ENCODE results near the gene CUL3.
"Not testable (repeated sequence)": the region's sequence is repeated elsewhere in the genome, so short reads cannot be mapped to it uniquely, and the experiment has no call there.

Gene CUL3

DNA sequence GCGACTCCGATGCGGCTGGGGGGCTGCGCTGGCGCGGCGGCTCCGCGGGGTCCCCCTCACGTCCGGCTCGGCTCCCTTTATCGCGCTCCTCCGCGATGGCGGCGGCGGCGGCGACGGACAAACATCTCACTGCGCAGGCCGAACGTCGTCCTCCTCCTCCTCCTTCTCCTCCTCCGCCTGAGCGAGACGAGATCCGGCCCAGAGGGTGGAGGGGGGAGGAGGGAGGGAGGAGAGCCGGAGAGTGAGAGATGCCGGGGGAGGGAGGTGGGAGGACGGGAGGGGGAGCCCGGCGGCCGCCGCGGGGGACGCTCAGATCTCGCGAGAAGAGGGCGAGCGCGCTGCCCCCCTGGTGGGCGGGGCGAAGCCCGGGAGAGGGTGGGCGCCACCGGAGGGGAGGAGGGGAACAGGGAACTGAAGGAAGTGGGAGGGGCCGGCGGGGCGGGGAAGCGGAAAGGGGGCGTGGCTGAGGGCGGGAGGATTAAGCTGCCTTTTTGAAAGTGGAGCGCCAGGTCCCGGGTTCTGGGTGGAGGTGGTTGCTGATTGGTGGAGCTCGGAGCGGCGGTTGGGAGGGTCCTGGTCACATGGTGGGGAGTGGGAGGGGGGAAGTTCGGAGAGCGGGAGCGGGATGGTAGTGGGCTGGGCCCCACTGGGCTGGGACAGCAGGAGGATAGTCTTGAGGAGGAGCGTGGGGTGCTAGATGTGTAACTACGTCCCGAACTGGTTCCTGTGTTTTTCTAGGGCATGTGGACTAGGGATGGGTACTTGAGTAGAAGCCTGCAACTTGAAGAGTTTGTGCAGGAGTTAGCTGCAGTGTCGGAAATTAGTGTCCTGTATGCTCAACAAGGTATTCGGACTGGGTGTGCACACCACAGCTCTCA is at the start of gene CUL3:
TSS of gene CUL3 (minus strand) at position 153 of the 878 bp plus-strand sequence. CDS start 354 bp downstream, outside the sequence.
- peak; percentile 99 for DNase-seq

DNA sequence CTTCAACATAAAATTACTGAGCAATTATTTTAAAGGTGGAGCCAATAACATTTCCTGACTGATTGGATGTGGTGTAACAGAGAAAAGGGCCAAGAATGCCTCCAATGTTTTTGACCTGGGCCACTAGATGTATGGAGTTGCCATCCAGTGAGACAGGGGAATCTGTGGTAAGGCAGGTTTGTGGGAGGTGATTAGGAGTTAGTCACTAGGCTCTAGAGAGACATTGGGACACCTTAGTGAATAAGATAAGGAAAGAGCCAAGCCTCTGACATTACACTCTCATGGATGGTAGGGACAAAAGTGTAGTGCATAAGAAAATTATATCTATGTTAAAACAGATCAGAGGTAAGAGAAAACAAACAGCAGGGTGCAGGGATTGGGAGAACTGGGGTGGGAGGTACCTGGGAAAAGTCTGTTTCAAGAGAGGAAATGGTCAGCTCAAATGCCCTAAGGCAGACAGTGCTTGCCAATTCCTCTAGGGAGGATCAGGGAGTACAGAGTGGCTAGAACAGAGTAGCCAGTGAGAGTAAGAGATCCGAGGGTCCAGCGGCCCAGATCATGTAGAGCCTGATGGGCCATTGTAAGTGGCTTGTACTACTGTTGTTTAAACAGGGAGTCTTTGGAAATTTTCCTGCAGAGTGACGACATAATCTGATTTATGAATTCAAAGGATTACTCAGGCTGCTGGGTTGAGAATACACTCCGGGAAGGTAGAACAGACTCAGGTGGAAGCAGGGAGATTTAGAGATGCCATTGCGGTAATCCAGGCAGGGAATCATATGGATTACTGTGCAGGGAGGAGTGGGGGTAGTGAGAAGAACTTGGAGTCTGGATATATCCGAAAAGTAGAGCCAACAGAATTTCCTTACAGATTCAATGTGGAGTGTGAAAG is 45.7 kb upstream of the CUL3 start:
- DNase-seq, result no peak

DNA sequence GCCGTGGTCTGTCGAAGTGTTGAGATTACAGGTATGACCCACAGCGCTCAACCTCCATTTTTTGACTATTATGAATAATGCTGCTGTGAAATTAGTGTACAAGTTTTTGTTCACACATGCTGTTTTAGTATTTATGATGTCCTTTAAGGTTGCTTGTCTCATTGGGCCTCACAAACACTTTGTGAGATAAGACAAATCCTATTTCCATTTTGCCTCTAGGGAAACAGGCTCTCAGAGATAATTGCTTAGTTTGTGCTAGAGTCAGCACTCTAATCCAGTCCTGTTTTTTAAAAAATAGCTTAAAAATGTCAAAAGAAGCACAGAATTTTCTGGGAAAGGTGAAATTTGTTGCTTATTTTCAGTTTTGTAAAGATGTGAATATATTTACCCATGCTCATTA is 43.3 kb upstream of the CUL3 start:
- no peak for DNase-seq

DNA sequence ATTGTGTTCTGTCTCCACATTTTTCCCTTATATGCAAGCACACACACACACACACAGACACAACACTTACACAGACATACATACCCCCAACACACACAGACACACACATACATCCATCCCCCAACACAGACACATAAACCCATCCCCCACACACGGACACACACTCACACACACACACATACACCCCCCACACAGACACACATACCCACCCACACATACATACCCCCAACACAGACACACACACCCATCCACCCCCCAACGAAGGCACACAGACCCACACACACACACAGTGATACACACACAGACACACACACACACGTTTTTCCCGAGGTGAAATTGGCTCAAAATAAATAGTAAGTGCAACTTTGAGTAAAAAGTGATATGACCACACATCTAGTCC is 41.6 kb upstream of the CUL3 start:
- no peak for DNase-seq

DNA sequence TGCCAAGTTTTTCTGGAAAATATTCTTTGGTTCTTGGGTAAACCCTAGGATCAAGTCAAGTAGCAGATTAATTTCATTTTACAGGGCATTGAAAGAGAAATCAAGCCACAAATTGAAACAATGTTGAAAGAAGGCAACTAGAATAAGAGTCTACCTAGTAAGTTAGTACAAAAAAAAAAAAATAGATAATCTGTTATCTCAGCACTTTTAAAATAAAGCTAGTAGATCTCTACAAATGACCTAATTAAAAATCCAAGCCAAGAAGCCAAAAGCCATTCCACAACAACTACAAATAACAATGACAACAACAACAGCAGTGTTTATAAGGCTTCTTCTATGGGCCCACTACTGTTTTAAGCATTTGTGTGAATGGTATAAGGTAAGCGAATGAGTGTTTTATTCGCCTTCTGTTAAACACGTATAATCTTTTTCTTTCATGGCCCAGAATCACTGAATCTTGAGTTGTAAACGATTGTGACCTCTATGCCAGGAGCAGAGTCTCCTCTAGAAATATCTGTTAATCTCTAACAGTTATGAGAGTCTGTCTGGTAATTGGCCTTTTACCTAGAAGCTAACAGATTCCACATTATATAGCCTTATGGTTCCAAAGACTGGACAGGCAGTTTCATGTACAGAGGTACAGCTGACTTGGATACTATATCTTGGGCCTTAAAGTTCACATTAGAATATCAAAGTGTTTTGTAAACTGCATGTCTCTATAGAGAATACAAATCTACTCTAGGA is 28.6 kb upstream of the CUL3 start:
- no peak for DNase-seq

DNA sequence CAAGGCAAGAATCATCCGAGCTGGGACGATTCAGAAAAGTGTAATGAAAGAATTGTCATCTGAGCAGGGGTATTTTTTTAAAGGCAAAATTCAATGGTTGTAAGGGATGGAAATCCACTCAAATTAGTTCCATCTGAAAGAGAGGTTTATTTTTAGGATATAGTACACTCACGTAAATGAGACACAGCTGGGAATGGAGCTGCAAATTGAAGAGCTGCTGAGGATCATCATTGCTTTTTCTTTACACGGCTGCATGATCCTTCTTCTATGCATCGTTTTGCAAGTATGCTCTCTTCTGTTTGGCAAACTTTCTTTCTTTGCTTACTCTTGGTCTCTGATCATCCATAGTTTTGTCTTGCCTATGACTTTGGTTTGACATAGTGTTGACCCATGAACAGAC is 27.4 kb upstream of the CUL3 start:
- DNase-seq, result no peak

DNA sequence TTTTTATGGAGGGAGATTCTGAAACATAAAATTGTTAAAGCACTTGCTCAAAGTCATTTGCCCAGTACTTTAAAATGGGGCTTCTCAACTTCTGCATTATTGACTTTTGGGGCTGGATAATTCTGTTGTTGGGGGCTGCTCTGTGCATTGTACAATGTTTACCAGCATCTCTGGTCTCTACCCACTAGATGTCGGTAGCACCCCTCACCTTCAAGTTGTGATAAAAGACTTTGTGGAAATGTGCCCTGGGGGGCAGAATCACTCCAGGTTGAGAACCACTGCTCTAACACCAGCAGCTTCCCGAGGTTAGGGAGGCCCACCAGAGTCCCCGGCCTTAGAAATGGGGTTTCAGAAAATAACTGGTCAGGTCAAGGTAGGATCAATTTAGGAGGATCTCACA is 26.8 kb upstream of the CUL3 start:
- DNase-seq, result no peak

DNA sequence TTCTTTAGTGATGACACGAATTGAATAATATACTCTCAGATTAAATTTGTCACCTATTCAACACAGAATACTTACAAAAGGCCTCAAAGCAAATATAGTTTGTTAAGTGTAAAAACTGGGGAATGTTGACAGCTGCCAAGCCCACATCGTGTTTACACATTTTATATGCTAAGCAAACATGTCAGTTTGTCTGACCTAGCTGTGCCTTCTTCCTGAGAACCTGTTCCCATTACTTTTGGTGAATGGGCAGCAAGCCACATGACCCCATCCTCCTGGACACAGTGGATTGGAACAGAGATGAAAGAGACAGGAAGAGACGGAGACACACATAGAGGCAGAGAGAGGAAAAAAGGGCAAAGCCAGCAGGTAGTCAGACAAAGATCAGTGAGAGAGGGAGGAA is 22.9 kb upstream of the CUL3 start:
- no peak for DNase-seq

DNA sequence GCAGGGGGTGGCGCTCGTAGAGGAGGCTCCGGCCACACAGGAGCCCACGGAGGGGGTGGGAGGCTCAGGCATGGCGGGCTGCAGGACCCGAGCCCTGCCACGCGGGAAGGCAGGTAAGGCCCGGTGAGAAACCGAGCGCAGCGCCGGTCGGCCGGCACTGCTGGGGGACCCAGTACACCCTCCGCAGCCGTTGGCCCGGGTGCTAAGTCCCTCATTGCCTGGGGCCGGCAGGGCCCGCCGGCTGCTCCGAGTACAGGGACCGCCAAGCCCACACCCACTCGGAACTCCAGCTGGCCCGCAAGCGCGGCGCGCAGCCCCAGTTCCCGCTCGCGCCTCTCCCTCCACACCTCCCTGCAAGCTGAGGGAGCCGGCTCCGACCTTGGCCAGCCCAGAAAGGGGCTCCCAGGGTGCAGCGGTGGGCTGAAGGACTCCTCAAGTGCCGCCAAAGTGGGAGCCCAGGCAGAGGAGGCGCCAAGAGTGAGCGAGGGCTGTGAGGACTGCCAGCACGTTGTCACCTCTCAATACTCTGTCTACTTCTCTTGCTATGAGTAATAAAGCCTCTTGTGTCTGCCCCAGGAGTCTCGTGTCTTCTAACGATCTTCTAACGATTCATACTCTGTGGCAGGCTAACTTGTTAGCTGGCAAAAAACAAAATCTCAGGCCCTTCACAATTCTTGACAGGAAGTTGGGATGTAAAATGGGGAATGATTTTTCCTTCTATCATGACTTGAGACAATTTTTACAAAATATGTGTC is 18.8 kb upstream of the CUL3 start:
- DNase-seq, result not testable (repeated sequence)

DNA sequence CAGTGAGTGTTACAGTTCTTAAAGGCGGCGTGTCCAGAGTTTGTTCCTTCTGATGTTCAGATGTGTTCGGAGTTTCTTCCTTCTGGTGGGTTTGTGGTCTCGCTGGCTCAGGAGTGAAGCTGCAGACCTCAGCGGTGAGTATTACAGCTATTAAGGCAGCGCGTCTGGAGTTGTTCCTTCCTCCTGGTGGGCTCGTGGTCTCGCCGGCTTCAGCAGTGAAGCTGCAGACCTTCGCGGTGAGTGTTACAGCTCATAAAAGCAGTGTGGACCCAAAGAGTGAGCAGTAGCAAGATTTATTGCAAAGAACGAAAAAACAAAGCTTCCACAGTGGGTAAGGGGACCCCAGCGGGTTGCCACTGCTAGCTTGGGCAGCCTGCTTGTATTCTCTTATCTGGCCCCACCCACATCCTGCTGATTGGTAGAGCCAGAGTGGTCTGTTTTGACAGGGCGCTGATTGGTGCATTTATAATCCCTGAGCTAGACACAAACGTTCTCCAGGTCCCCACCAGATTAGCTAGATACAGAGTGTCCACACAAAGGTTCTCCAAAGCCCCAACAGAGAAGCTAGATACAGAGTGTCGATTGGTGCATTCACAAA is 17.7 kb upstream of the CUL3 start:
- not testable (repeated sequence) for DNase-seq

DNA sequence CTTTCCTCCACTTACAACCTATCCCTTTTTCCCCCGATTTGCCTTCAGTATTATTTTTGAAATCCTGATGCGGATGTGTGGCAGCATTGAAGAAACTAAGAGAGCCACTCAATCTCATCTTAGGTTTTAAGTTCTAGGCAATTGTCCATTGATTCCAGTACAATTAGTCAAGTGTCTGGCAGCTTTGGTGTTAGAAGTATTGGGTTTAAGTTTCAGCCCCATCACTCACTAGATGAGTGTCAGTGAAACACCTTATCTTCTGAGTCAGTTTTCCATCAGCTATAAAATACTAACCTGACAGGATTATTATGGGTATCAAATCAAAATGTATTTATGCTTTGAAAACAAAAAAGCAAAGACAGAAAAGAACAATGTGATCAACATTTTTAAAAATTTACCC is 16.8 kb upstream of the CUL3 start:
- DNase-seq, result no peak

DNA sequence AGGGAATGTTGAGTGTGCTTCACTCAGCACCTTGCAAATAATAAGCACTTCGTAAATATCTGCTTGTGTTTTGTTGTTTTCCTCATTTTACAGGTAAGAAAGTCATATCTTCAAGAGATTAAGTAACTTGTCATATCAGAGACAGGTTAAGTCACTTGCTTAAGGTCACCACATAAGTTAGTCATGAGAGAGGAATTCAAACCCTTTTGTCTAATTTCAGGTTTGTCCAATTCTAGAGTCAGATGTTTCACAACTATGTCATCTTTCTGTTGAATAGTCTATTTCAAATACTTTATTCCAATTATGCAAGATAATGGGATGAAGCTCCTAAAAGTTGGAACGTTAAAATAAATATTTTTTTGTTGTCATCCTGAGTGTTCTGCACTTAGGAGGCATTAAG is 13.5 kb upstream of the CUL3 start:
- no peak for DNase-seq

DNA sequence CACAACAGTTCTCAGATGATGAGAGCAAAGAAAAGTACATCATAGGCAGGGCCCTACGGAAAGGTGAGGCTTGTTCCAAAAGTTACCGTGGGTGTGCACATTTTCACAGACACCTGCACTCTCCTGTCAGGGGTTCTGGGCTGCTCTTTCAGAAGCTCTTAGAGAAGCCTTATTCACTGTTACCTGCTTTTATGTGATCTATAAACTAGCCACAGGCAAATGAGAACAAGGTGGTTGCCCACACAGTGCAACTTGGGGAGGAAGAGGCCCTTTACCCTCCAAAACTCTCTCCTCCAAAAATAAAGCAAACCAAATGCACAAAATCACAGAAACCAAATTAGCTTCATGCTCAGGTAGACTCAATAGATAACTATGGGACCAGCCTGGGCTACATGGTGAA is 11.1 kb upstream of the CUL3 start:
- DNase-seq, result no peak

DNA sequence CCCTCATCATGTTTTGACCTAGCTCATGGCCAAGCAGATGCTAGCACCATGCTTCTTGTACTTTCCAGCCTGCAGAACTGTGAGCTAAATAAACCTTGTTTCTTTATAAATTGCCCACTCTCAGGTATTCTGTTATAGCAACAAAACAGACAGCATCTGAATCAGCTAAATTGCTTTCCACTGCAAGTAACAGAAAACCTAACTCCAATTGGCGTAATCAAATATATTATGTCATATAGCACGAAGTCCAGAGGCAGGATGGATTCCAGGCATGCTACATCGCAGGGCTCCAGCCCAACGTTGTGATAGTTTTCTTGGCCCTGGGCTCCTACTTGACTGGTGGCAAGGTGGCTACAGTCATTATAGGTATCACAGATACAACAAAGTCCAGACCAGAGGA is 10.4 kb upstream of the CUL3 start:
- no peak for DNase-seq

DNA sequence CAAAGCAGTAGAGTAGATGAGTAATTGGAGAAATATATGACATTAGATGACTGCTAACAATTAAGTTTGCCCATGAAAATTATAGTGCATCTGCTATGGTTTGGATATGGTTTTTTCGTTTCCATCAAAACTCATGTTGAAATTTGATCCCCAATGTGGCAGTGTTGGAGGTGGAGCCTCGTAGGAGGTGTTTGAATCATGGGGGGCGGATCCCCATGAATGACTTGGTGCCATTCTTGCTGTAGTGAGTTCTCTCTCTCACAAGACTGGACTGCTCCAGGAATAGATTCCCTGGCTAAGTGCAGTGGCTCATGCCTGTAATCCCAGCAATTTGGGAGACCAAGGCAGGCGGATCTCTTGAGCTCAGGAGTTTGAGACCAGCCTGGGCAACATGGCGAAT is 9.7 kb upstream of the CUL3 start:
- DNase-seq, result no peak

DNA sequence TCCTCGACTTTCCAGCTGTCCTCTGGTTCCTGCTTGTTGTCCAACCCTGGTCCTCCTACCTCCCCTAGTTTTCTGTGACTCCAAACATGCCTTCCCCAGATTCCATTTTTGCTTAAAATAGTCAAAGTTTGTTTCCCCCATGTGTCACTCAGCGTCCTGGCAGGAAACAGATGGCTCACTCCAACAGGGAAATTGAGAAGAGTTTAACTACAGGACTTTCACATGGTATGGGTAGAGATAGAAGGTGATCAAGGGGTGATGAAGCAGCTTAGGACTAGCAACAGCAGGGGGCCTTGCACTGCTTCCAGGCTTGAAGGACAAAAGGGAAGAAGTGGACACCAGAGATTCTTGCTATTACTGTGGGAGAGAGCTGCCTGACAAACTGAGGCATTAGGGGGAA is 6.1 kb upstream of the CUL3 start:
- no peak for DNase-seq

DNA sequence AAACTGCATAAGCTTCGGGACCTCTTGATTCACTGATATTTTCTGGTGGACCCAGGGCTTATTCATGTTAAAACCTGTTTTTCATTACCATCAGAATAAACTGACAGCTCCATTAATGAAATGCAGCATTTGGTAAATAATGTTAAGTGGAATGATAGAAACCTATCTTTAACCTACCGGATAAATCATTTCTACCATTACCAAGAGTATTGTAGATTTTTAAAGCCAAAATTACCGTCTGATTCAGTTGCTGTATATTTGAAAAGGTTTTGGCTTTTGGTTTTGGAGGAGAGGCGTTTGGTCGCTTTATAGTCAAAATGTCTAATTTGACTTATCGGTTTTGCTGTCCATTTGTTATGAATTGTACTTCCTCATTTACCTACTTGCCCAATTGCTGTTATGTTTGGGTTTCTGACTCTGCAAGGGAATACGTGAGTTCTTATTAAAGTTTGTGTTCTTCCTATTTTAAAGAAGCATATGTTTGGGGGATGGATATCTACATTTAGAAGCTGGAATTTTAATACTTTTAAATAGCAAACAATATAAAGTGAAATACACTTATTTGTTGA is 1.0 kb upstream of the CUL3 start:
- DNase-seq, result no peak

DNA sequence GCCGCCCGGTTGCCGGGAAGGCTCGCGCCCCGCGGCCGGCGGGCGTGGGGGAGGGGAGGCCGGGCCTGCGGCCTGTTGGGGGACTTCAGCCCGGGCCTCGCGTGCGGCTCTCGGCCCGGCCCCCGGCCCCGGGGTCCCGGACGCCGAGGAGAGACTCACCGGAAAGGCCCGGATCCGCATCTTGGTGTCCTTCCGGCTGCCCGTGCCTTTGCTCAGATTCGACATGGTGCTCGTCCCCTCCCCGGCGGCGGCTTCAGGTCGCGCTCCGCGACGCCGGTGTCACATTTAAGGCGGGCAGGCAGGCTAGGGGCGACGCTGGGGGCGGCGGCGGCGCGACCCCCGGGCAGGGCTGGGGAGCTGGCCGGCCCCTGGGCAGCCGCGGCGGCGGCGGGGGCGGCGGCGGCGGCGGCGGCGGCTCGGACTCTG is 365 bp downstream of the CUL3 start:
- DNase-seq, result peak; percentile 33 to 50

DNA sequence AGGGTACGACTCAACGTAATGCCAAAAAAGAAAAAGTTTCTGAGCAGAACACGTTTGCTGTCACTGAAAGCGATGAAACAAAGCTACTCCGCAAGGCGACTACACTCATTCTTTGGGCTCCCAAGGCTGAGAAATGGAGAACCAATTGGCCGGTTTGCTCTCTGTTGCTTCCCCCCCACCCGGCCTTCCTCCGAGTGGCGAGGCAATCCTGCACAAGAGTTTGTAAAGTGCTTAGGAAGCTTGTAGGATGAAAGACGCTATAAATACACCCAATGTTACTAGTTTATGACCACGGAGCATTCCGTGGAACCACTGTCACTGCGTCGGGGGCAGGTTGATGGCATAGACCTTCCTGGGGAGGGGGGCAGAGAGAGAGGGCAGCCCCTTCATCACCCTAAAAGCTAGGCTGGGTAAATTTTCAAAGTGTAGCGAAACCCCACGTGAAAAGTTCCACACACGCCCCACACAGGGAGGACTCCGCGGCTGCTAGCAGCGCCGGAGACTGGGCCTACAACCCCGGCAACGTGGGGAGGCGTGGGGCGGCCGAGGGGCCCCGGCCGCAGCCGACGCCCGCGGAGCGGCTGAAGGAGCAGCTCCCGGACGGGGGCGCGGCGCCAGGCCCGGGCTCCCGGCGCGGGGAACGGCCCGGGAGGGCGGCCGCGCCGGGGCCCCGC is 915 bp downstream of the CUL3 start:
- peak in 1 of 2 donors; percentile 10 for DNase-seq

DNA sequence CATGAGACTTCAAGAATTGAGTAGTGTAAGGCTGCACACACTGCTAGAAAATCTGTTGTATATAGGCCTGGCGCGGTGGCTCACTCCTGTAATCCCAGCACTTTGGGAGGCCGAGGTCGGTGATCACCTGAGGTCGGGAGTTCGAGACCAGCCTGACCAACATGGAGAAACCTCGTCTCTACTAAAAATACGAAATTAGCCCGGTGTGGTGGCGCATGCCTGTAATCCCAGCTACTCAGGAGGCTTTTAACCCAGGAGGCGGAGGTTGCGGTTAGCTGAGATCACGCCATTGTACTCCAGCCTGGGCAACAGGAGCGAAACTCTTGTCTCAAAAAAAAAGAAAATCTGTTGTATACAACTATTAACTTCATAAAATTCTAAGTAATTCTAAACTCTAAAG is 2.1 kb downstream of the CUL3 start:
- not testable (repeated sequence) for DNase-seq

DNA sequence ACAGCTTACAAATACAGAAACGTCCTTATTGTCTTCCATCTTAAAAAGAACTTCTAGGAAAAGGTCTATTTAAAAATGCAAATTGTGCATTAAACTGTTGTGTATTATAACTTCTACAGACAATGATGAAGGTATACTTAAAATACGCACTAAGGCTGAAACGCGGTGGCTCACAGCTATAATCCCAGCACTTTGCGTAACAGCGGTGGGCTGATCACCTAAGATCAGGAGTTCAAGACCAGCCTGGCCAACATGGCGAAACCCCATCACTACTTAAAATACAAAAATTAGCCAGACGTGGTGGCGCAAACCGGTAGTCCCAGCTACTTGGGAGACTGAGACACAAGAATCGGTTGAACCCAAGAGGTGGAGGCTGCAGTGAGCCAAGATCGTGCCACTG is 4.9 kb downstream of the CUL3 start:
- no peak for DNase-seq
